HG02678 (cell line): ENCODE measurements around the gene ZBTB46.

ENCODE experiments used
- ATAC-seq: cut with Tn5 transposase; IDR thresholded peaks from one replicate; pipeline ENCODE4 v1.9.1; 2021; ENCODE audit warnings: mild to moderate bottlenecking, moderate library complexity; ENCODE audit not compliant: unreplicated experiment

ZBTB46 gene

GRCh38 chr20:63709149-63709527 lies 121.9 kb downstream of the ZBTB46 start:
- ATAC-seq: no peak

DNA sequence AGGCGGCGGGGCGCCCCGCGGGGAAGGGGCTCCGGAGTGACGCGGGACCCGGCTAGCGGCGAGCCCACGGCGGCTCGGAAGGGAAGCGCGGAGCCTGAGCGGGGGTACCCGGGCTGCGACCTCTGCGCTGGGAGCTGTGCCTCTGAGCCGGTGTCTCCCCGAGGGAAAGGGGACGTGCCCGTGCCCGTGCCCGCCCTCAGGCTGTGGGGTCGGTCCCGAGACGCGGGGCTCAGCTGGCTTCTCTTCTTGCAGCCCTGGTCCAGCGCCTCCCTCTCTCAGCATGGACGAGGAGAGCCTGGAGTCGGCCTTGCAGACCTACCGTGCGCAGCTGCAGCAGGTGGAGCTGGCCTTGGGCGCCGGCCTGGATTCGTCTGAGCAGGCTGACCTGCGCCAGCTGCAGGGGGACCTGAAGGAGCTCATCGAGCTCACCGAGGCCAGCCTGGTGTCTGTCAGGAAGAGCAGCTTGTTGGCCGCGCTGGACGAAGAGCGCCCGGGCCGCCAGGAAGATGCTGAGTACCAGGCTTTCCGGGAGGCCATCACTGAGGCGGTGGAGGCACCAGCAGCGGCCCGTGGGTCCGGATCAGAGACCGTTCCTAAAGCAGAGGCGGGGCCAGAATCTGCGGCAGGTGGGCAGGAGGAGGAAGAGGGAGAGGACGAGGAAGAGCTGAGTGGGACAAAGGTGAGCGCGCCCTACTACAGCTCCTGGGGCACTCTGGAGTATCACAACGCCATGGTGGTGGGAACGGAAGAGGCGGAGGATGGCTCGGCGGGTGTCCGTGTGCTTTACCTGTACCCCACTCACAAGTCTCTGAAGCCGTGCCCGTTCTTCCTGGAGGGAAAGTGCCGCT lies 122.5 kb downstream of the ZBTB46 start:
- ATAC-seq: peak; percentile 7

- peak; percentile 80 for ATAC-seq
These were observed 123.3 kb downstream of the ZBTB46 start, which contains the start of the genes ARFRP1 and ZGPAT for GRCh38 chr20:63707558-63708300. ARFRP1 (minus strand) TSS chr20:63707976; CDS start chr20:63707091, 885 bp downstream. ZGPAT (plus strand) TSS chr20:63708039; CDS start chr20:63708581, 542 bp downstream.

DNA sequence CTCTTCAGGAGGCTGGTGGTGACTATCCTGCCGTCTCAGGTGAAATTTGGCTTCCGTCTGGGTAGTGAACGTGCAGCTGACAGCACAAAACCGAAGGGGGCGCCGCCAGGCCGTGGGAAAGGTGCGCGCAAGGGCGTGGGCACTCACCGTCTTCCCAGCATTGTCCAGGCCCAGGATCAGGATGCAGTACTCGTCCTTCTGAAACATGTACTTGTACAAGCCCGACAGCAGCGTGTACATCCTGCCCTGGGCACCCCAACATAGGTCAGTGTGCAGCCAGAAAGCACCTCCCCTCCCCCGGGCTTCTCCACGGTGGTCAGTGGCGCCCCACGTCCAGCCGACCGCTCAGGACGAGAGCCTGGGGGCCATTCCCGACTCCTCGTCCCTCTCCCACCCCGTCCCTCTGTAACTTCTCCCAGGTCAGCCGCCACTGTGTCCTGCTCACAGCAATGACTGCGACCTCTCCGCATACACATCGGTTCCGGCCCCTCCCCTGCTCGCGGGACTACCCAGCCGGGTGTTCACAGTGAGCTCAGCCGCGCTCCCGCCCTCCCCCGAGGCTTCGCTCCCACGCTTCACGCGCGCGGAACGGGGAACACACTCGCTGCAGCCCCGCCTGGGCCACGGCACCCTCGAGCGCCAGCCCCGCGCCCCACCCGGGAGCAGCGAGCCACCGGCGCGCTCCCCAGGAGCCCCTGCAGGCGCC lies 124.1 kb downstream of the ZBTB46 start:
- ATAC-seq: peak; percentile 14

- no peak for ATAC-seq
These were observed 124.9 kb downstream of the ZBTB46 start for GRCh38 chr20:63706027-63706695.

DNA sequence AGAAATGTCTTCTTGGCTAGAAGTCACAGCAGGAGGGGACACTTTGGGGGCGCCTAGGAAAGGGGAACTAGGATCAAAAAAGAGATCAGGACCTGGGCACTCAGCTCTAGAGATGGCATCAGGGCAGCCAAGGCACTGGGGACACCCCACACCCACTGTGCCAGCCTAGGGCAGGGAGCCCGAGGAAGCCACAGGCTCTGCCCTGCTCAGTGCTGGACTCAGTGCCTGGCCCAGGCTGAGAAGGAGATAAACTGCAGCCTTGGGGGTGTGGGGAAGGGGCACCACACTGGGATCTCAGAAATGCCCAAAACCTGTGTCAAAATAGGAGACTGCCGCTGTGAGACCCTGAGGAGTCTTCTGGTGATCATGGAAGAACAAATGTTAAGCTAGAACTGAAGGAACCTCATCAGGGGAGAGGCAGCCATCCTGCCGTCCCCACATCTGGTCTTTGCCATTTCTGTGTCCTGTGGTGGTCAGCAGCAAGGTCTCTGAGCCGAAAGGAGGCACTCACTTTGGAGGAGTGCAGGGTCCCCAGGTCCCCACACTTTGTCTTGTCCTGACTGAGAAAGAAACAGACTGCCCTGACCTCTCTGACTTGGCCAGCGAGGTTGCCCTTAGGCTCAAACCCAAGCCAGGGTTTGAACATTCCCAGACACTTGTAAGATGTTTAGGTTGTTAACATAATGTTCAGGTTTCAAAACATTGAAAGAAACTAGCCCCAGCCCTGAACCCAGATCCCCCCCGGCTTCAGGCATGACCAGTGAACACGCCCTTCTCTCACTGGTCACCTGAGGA lies 125.6 kb downstream of the ZBTB46 start:
- ATAC-seq: no peak

DNA sequence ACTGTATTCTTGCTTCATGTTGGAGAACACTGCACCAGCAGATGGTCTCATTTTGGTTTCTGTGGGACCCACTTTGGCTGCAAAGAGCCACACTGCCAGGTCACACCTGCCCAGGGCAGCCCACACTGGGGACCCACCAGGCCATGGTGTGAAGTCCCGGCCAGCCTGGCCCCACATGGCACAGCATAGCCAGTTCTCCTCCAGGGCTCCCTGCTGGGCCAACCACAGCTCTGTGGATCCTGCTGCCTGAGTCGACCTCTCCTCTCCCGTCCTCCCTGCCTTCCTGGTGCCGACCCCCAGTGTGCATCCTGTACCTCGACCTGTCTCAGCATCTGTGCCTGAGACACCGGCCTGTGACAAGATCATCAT lies 126.3 kb downstream of the ZBTB46 start:
- no peak for ATAC-seq

DNA sequence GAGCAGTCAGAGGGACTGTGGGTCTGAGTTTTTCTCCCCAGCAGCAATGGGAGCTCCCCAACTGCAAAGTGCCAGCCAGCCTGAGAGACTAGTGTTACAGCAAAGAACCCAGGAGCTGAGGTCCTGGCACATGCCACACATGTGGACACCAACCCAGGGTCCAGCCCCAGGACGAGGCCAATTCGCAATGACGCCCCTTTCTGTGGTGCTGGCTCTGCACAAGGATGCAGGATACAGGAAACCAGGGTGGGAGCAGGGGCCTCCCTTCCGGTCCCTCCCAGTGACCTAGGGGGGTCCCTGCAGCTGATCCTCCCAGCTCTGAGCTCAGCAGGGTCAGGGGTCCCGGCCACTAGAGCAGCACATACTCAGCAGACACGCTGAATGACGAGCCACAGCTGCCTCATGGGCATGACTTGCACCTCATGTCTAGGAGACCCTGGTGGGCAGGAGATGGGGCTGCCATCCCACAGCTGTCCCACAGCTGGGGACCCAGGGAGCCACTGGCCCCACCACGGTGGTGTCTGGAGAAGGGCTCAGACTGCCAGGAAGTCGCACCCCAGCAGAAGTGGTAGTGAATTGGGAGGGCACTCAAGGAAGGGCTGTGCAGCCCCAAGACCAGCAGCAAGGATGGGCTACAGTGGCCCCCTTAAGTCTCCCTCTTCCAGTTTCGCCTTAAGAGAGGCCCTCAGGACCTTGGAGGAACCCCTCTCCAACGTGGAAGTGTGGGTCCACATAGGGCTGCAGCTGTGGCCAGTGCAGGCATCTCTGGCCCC lies 126.9 kb downstream of the ZBTB46 start:
- no peak for ATAC-seq

DNA sequence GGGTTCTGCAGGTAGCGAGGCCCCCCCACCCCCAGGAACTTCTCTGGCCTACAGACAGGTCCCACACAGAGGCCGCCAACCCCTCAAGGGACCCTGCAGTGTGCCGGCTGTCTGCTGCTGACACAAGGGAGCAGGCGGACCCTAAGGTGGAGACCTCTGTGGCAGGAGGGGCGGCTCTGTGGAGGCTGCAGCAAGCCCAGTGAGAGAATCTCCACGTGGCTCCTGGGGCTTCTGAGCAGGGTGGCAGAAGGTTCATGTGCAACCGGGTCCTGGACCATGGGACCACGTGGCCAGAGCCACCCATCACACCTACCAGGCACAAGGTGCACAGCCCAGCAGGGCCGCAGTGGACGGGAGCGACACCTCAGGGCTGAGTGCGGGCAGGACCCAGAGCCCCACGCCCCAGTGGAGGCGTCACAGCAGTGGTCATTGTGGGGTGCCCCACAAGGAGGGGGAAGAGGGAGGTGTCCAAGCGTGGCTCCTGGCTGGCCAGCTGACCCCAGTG lies 127.5 kb downstream of the ZBTB46 start:
- no peak for ATAC-seq

DNA sequence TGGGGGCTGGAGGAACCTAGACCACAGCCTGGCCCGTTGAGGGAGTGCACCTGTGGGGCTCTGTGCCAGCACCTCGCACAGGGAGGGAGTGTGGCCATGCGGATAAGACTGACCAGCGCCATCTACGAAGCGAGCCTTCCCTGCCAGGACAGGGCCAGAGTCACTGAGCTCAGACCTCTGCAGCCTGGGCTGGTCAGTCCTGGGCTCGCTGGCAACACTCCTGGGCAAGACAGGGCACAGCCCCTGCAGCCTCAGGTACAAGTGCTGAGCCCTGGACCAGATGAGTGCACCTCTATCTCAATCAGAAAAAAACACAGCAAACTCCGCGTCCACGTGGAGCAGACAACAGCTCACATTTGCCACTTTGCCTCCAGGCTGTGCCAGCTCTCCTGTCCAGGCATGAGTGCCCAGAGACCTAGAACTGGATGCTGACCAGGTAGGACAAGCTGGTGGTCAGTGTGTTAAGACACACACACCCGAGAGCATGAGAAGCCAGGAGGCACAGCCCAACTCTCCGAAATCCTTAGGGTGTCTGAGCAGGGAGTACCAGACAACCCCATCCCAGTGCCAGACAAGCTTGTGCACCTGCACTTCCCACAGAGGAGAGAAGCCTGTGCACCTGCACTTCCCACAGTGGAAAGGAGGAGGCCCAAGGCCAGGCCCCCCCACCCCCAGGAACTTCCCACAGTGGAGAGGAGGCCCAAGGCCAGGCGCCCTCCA lies 128.2 kb downstream of the ZBTB46 start:
- ATAC-seq: no peak

DNA sequence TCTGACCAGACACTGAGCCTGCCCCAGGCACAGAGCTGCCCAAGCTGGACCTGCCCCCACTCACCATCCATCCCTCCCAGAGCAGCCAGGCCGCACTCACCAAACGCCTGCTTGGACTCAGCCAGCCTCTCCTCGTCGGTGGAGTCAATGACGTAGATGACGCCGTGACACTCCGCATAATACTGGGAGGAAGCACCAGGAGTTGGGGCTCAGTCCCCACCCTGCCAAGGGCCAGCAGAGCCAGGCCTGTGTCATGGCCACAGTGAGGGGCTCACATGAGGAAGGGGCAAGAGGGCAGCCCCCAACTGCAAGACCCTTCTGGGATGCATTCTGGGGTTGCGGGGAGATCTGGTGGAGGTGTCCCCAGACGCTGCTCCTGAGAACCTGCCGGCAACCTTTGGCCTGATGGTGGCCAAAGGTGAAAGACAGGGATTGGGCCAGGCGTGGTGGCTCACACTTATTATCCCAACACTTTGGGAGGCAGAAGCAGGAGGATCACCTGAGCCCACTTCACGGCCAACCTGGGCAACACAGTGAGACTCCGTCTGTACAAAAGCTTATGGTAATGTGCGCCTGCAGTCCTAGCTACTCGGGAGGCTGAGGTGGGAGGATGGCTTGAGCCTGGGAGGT lies 128.9 kb downstream of the ZBTB46 start:
- no peak for ATAC-seq

DNA sequence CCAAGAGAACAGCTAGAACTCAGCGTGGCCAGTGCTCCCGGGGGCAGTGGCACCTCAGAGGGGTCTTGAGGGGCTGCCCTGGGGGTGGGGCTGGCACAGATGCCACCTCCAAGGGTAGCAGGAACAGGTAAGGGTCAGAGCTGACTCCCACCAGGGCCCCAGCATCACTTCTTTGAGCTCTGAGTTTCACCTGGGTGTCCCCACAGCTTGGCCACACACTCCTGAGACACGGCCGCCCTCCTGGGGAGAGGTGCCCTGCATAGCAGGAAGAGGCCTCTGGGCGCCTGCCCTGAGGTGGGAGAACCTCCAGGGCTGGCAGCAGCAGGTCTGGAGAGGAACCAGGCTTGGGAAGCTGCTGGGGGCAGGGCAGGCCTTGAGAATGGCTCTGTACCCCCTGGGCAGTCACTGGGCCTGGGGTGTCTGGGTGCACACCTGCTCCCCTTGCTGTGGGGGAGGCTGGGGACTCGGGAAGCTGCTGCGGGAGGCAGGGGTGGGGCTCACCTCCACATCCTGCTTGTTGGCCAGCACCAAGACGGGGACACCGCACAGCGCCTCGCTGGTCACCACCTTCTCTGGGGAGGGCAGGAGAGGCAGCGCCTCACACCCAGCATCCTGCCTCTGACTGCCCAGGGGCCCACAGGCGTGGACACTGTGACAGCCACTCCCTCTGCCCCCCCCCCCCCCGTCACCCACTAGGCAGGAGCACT lies 129.6 kb downstream of the ZBTB46 start:
- no peak for ATAC-seq

GRCh38 chr20:63701051-63701328 lies 130.1 kb downstream of the ZBTB46 start:
- ATAC-seq: no peak

- ATAC-seq: no peak
These were observed 130.6 kb downstream of the ZBTB46 start for GRCh38 chr20:63700199-63701050.

DNA sequence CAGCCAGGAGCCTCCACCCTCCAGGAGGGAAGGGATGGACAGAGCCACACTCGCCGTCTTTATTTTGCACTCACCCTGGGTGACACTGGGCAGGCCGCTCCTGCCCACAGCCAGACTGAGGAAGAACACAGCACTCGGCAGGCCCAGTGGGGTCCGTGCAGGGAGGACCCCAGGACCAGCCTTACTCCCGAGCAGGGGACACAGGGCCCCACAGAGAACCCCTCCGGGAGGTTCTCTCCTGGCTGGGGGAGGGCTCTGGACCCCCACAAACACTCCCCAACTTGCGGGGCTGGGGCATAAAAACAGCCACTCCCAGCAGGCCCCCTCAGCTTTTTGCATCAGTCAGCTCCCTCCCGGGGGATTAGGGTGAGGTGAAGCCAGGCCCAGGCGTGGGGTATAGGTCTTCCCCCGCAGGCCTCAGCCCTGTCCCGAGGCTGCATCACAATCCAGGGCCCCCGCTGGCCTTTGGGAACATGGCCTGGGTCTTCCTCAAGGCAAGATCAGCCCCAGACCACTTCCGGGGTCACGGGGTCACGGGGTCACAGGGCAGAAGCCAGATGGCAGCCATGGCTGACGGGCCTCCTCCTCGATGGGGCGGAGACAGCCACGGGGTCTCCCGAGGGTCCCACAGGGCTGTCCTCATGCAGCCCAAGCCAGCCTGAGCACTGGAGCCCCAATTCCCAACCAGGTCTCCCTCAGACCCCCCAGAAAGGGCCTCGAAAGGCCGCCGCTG lies 131.4 kb downstream of the ZBTB46 start:
- no peak for ATAC-seq
